Cardiac muscle cell (in vitro differentiated cells and primary cell): ENCODE results near the gene ID4. TPM values are rescaled to one million over a fixed set of nuclear protein-coding genes. Genes with fewer than 3 reads are reported as not detected.

Source experiments
- DNase-seq, 2 donors: peaks; one replicate each; pipeline versions ENCODE4 v3.0.0 to v3.0.0-alpha.2; 2010 to 2017; ENCODE audit warnings: low read depth in 1 of 2, low spot score in 1 of 2
- H3K27ac ChIP-seq: fragments of 200-600 bp; sonication (generic); 2 replicates; pipeline ENCODE4 v1.5.1; 2016
- H3K27me3 ChIP-seq: fragments of 200-600 bp; sonication (generic); 2 replicates; pipeline ENCODE4 v1.6.0; 2016; ENCODE audit warnings: control low read depth
- H3K36me3 ChIP-seq: fragments of 200-600 bp; sonication (generic); 2 replicates; pipeline ENCODE4 v1.5.1; 2016; ENCODE audit warnings: control low read depth
- H3K4me1 ChIP-seq: fragments of 200-600 bp; sonication (generic); 2 replicates; pipeline ENCODE4 v1.8.1; 2017; ENCODE audit warnings: low read depth, mild to moderate bottlenecking, mixed run types
- H3K4me3 ChIP-seq: fragments of 200-600 bp; sonication (generic); 2 replicates; pipeline ENCODE4 v1.5.1; 2016; ENCODE audit warnings: mild to moderate bottlenecking
- H3K9me3 ChIP-seq: fragments of 200-600 bp; sonication (generic); 2 replicates; pipeline ENCODE4 v1.5.1; 2017; ENCODE audit warnings: low read depth, mild to moderate bottlenecking, control low read depth
- CTCF ChIP-seq: IDR thresholded peaks from 2 replicates; pipeline ENCODE4 v1.5.1; 2012; ENCODE audit warnings: low read depth, mild to moderate bottlenecking, low read length
- polyA plus RNA-seq: library from polyadenylated mRNA; unstranded; fragments of >200 nt; fragmentation: Nextera tagmentation; extraction: Ambion mirVana; gene quantifications from 2 replicates; pipeline ENCODE4 v1.2.1, GENCODE V29; 2016
- total RNA-seq: library from RNA; depleted of rRNA; stranded (reverse); fragments of >200 nt; gene quantifications from 2 replicates; pipeline ENCODE4 v1.2.3, GENCODE V29; 2016

Gene ID4
- total and polyA plus RNA-seq, 2 experiments from 2014 or later: 196 to 349 TPM

GRCh38 chr6:19891451-19891850 lies 54.3 kb downstream of the ID4 start:
- no peaks in the 10 kb centered on the region for H3K4me1 ChIP-seq
- no peaks in the 10 kb centered on the region for H3K36me3 ChIP-seq
- H3K4me3 ChIP-seq: no peak overlapping the region
- H3K27ac ChIP-seq: no peak overlapping the region
- H3K27me3 ChIP-seq: no peaks in the 10 kb centered on the region
- no peaks in the 10 kb centered on the region for H3K9me3 ChIP-seq
- TF ChIP-seq CTCF: no peak
- no peak for DNase-seq
